AG10803 (cell line): Measurements from ENCODE around the gene STK32C.

Experiments
- DNase-seq: peaks from one replicate; pipeline ENCODE4 v3.0.0; 2010; ENCODE audit warnings: low read depth
- H3K4me3 ChIP-seq: 2 replicates; pipeline ENCODE4 v1.5.1; 2011; ENCODE audit warnings: mild to moderate bottlenecking, low read length, control low read depth
- TF ChIP-seq, protein P1 (sequence below): conservative IDR thresholded peaks from 2 replicates; pipeline ENCODE4 v1.5.1; 2011; ENCODE audit warnings: mild to moderate bottlenecking, low read length, control low read depth, inconsistent platforms

Gene STK32C

DNA sequence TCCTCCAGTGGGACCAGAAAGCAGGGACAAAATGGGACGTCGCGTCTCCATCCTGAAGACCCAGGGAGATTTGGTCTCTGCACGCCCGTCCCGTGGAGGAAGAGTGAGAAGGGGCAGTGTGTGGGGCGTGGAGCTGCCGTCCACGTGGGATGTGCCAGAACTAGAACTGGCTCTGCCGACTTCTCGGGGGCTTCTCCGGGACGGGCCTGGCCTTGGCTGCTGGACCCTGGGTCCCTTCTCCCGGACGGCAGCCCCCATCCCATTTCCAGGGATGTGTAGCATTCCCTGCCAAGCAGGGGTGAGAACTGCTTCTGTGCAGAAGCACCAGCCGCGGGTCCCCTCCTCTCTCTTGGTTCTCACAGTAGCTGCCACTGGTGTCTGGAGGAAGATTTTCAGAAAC, 139.8 kb downstream of the STK32C start:
- DNase-seq = no peak
- TF ChIP-seq, protein P1, sequence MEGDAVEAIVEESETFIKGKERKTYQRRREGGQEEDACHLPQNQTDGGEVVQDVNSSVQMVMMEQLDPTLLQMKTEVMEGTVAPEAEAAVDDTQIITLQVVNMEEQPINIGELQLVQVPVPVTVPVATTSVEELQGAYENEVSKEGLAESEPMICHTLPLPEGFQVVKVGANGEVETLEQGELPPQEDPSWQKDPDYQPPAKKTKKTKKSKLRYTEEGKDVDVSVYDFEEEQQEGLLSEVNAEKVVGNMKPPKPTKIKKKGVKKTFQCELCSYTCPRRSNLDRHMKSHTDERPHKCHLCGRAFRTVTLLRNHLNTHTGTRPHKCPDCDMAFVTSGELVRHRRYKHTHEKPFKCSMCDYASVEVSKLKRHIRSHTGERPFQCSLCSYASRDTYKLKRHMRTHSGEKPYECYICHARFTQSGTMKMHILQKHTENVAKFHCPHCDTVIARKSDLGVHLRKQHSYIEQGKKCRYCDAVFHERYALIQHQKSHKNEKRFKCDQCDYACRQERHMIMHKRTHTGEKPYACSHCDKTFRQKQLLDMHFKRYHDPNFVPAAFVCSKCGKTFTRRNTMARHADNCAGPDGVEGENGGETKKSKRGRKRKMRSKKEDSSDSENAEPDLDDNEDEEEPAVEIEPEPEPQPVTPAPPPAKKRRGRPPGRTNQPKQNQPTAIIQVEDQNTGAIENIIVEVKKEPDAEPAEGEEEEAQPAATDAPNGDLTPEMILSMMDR = no peak
- H3K4me3 ChIP-seq = no peak overlapping the region

DNA sequence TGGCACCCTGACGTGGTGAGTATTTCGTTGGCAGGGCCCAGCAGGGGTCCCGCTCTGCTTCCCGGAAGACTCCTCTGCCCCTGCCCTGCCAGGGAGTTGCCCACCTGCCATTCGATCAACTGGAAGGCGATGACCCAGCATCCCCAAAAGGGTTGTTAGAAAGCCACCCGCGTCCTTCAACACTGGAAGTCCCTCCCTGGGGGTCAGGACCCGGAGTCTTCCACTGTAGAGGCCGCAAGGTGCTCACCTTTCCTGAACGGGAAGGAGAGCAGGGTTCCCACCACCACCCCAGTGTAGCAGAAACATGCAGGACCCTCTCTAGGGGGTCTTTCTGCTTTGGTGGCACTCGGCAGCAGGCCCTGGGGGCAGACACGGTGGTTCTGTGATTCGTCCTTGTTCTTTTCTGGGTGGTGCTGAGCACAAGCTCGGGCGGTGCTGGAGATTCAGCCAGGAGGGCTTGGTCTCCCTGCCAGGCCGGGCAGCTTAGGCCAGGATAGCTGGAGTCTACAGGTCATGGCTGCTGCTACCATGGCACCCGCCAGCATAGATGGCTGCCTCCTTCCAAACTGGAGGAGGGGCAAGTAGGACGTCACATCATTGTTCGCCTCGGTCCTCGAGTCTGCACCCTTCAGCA, 140.6 kb downstream of the STK32C start:
- no peak for DNase-seq
- H3K4me3 ChIP-seq = no peak overlapping the region
- TF ChIP-seq, protein P1 = no peak

DNA sequence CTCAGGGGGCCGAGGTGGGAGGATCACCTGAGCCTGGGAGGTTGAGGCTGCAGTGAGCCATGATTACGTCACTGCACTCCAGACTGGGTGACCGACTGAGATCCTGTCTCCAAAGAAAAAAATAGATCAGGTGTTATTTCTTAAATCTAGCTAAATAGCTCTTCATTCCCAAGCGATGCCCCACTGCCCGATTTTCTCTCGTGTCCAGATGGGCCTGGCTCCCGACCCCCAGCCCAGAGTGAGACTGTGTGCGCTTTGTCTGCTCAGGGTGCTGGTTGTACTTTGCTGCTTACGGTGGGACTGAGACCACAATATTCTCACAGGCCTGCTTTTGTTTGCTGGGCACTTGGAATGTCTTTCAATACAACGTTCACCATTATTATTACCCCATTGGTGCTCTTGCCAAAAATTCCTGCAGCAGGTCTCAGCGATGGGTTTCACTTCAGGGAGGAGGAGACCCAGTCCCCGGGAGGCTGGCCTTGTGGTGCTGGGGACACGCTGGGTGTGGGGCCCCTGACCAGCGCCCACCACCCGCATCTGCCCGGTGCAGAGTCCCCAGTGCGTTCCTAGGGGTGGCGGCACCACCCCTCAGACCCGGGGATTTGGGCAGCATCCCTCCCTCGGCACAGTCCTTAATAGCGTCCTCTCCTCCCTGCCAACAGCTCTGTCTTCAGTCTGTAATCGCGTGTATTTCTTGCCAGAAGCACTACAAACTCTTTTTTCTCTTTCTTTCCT, 141.4 kb downstream of the STK32C start:
- TF ChIP-seq, protein P1 = no peak
- H3K4me3 ChIP-seq = no peak overlapping the region
- DNase-seq = no peak

DNA sequence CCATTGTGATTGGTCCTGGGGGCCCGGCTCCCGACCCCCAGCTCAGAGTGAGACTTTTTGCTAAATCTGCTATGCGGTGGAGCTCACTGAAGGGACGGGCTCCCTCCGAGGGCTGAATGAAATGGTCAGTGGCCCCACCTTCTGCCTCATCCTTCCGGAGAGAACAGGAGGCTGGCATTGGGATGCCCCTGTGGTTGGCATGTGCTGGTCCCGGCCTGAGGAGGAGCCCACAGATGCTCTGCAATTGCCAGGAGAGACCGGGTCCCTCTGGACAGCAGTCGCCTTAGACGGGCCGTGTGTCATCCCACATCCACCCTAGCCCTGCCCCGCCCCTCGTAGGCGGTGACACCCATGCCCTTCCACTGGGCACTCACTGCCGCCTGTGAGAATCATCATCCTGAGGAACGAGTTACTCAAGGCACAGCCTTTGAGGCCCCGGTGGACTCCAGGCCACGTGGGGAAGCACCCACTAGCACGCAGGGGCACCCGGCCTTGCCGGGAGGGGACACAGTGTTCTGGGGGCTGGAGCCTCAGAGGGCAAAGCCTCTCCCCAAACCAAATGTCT, 142.3 kb downstream of the STK32C start:
- DNase-seq = no peak
- no peak overlapping the region for H3K4me3 ChIP-seq
- TF ChIP-seq, protein P1 = no peak

DNA sequence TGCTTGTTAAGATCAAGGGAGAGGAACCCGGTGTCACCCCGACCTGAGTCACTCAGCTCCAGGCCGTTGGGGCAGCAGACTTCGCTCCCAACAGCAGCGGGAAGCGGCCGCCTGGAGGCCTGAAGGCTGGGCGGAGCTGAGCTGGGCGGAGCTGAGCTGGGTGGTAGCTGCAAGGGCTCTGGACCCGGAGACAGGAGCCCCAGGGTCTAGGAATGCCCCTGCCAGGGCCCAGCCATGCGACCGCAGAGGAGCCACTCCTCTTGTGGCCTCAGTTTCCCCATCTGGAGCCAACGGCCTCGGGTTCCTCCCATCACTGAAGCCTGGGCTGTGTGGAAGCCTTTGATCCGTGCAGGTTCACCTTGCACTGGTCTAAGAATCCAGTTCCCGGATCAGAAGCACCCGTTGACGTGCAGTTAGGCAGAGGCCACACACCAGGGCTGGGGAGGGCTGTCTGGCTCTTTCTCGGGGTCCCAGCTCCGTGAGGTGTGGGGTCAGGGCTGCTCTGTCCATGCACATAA, 142.9 kb downstream of the STK32C start:
- TF ChIP-seq, protein P1 = no peak
- H3K4me3 ChIP-seq = no peak overlapping the region
- no peak for DNase-seq

DNA sequence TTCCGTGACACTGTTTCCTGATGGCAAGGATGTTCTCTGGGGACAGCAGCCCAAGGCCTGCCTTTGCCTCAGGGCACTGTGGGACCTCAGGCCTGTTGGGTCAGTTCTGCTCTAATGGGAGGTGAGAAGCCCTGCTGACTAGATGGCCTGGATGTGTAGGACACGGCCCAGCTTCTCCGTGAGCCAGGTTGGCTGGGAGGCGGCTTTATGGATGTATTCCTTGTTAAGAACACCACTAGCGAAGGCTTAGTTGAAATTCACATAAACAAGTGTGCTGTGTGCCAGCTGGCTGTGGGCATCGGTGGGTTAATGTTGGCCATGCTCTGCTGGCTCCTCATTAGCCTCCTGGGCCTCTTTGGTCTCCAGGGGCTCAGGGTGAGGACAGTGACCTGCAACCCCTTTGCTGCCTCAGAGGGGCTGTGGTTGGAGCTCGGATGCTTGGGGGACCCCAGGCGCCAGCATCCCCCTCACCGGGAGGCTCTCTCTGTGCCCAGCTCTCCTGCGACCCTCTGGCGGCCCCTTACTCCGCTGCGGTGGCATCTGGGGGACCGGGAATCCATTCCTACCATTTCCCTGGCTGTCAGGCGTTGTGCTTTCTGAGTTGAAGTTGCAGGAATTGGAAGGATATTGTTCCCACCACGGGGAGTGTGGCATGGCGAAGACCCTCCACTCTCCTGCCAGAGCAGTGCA, 143.8 kb downstream of the STK32C start:
- TF ChIP-seq, protein P1 = no peak
- no peak for DNase-seq
- H3K4me3 ChIP-seq = no peak overlapping the region
